PFSK-1 (cell line): ENCODE measurements around the gene BCAS3.

Experiments
- FOXP2 ChIP-seq: optimal IDR thresholded peaks from 2 replicates; pipeline ENCODE3; 2011; ENCODE audit warnings: borderline replicate concordance, control low read depth, inconsistent platforms; ENCODE audit not compliant: insufficient read depth; ENCODE audit errors: extremely low read length, extremely low read depth
- POLR2AphosphoS5 ChIP-seq: IDR thresholded peaks from 2 replicates; pipeline ENCODE4 v1.6.1; 2012; ENCODE audit warnings: low read depth, mild to moderate bottlenecking, control low read depth, low read length, moderate library complexity
- REST ChIP-seq, 2 experiments: IDR thresholded peaks; 2 replicates each; pipeline versions ENCODE4 v1.6.1 to v1.8.0; 2011 to 2012; ENCODE audit warnings: low read depth in 2 of 2, low read length in 2 of 2, control low read depth in 1 of 2, inconsistent platforms in 1 of 2, mild to moderate bottlenecking in 1 of 2, moderate library complexity in 1 of 2; ENCODE audit not compliant: insufficient read depth in 1 of 2
- SIN3A ChIP-seq: IDR thresholded peaks from 2 replicates; pipeline ENCODE4 v1.6.1; 2012; ENCODE audit warnings: mild to moderate bottlenecking, low read length, moderate library complexity, borderline replicate concordance; ENCODE audit not compliant: insufficient read depth
- TAF1 ChIP-seq: IDR thresholded peaks from 2 replicates; pipeline ENCODE4 v1.6.1; 2012; ENCODE audit warnings: low read length, control low read depth, borderline replicate concordance; ENCODE audit not compliant: insufficient read depth

Gene BCAS3

GRCh38 chr17:61116577-61116976 is 438.9 kb downstream of the BCAS3 start:
- TF ChIP-seq POLR2AphosphoS5 (no peak), FOXP2 (no peak), TAF1 (no peak), SIN3A (no peak), REST (IDR thresholded peaks at IDR 0.05; ENCODE audit: insufficient read depth in 1 of 2, low read depth in 2 of 2, low read length in 2 of 2) (no peak)

GRCh38 chr17:61117983-61118382 is 440.3 kb downstream of the BCAS3 start:
- no peak for TF ChIP-seq SIN3A
- TF ChIP-seq REST (IDR thresholded peaks at IDR 0.05; ENCODE audit: insufficient read depth in 1 of 2, low read depth in 2 of 2, low read length in 2 of 2), result no peak
- no peak for TF ChIP-seq TAF1
- TF ChIP-seq FOXP2, result no peak
- no peak for TF ChIP-seq POLR2AphosphoS5

GRCh38 chr17:61118871-61119270 is 441.2 kb downstream of the BCAS3 start:
- TF ChIP-seq FOXP2 (no peak), REST (IDR thresholded peaks at IDR 0.05; ENCODE audit: insufficient read depth in 1 of 2, low read depth in 2 of 2, low read length in 2 of 2) (no peak), POLR2AphosphoS5 (no peak), SIN3A (no peak), TAF1 (no peak)

GRCh38 chr17:61122326-61122913 is 444.8 kb downstream of the BCAS3 start:
- TF ChIP-seq REST (IDR thresholded peaks at IDR 0.05; ENCODE audit: insufficient read depth in 1 of 2, low read depth in 2 of 2, low read length in 2 of 2) (no peak), TAF1 (no peak), SIN3A (no peak), POLR2AphosphoS5 (no peak), FOXP2 (no peak)

- TF ChIP-seq SIN3A, result no peak
- no peak for TF ChIP-seq FOXP2
- no peak for TF ChIP-seq TAF1
- TF ChIP-seq REST (IDR thresholded peaks at IDR 0.05; ENCODE audit: insufficient read depth in 1 of 2, low read depth in 2 of 2, low read length in 2 of 2), result no peak
- no peak for TF ChIP-seq POLR2AphosphoS5
Measured at GRCh38 chr17:61124562-61124961, 446.9 kb downstream of the BCAS3 start.
